RCC 7860 (cell line): Measurements from ENCODE around the gene RANBP3.

Experiments used
- DNase-seq: peaks from one replicate; pipeline ENCODE4 v3.0.0-alpha.2; 2015; ENCODE audit warnings: low spot score
- FAIRE-seq: peaks from 2 replicates; lab custom pipeline; 2012; peaks lifted over from hg19 to GRCh38; lab: Jason Lieb, UNC

The RANBP3 gene

DNA sequence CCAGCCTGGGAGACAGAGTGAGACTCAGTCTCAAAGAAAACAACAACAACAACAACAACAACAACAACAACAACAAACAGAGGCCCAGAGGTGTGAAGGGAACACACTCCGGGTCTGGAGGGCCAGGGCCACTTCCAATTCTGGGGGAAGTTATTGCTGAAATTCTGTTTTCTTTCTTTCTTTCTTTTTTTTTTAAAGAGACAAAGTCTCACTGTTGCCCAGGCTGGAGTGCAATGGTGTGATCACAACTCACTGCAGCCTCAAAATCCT lies 67.4 kb downstream of the RANBP3 start:
- FAIRE-seq (no peak), DNase-seq (no peak)

DNA sequence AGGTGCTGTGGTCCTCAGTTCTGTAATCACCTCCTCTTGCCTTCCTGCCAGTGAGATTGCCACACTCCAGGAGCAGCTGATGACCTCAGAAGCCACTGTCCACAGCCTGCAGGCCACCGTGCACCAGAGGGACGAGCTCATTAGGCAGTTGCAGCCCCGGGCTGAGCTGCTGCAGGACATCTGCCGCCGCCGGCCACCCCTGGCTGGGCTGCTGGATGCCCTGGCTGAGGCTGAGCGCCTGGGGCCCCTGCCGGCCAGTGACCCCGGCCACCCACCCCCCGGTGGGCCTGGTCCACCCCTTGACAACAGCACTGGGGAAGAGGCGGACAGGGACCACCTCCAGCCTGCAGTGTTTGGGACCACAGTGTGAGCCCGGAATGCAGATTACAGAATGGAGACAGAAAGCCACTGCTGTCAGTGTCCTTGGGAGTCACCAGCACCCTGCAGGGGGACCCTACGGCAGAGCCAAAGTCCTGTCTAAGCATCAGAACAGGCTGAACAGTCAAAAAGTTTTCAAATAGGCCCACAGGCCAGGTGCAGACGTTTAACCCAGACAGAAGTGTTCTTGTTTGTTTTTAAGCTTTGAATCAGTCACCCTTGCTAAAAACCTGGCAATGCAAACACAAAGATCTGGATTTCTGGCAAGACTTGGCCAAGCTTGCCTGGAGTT lies 69.0 kb downstream of the RANBP3 start:
- DNase-seq: no peak
- FAIRE-seq: no peak

DNA sequence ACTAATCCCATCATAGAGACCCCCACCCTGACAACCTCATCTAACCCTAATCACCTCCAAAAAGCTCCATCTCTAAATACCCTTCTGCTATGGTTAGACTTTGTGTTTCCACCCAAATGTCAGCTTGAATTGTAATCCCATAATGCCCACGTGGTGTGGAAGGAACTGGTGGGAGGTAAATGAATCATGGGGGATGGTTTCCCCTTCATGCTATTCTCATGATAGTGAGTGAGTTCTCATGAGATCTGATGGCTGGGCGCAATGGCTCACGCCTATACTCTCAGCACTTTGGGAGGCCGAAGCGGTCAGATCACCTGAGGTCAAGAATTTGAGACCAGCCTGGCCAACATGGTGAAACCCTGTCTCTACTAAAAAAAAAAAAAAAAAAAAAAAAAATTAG lies 70.7 kb downstream of the RANBP3 start:
- DNase-seq (no peak), FAIRE-seq (no peak)

DNA sequence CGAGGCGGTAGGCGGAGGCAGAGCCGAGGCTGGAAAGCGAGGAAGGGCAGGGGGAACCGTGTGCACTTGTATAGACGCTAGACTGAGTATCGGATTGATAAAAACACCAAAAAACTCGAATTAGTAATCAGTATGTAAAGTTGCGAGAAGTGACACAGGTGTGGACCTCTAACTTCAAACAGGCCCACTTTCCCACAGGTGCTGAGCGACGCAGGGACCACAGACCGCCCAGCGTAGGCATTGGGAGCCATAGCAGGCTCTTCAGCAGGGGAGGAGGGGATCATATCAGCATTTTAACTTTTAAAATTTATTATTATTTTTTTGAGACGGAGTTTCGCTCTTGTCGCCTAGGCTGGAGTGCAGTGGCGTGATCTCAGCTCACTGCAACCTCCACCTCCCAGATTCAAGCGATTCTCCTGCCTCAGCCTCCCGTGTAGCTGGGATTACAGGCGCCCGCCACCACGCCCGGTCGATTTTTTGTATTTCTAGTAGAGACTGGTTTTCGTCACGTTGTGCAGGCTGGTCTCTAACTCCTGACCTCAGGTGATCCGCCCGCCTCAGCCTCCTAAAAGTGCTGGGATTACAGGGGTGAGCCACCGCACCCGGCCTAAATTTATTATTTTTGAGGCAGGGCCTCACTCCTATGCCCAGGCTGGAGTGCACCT lies 72.7 kb downstream of the RANBP3 start:
- no peak for FAIRE-seq
- DNase-seq: no peak

DNA sequence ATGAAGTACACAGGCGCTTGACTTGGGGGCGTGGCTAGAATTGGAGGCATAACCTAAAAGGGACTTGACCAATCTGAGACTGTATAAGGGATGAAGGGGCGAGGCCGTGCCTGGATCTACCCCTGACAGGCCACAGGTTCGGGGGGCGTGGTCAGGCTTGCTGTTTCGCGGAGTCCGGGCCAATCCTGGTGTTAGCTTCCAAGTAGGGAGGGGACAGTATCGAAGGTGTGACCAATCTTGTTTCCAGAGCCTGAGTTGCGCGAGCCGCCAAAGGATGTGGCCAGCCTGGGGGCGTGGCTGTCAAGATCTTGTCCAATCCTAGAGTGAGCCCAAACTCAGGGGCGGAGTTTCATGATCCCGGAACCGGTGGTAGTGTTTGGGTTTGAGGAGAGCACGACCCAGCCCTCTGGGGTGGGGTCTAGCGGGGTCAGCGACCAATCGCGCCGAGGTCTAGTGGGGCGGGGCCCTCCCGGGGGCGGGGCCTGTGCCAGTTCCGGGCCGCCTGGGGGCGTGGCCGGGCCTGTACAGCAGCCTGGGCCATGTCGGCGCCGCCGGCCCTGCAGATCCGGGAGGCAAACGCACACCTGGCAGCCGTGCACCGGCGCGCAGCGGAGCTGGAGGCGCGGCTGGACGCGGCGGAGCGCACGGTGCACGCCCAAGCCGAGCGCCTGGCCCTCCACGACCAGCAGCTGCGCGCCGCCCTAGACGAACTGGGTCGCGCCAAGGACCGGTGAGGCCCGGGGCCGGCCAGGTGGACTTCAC lies 73.4 kb downstream of the RANBP3 start, which contains the start of gene VMAC:
Gene VMAC (plus strand): TSS at position 521 of the 762 bp plus-strand sequence. CDS start 19 bp downstream, at position 540.
- DNase-seq (peak; percentile 100), FAIRE-seq (peak; percentile 97)

DNA sequence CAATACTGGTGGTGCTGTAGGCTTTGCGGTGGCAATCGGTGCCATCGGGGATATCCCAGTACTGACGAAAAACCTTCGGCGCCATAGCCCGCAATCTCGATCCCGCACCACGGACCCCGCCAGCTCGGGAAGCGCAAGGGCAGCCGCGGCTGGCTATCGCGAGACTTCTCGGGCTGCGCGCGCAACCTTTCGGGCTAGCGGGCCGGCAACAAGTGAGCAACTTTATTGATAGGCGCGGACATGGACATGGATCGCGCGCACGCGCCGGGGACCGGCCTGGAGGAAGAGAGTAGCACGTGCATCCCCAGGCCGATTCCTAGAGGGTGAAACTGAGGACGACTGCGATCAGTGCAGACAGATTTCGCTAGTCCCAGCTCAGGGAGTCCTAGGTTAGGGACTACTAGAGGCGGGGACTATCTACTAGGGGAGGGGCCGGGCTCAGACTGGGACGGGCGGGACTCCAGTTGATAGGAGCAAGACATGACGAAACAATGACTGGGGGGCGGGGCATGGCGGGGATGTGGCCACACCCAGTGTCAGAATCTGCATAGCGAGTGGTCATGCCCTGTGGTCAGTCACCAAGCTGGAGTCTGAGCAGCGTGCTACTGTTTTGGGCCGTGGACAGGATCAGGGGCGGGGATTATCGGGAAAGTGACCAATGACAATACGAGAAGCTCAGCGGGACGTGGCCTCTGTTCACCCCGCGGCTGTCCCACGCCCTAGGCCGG lies 74.2 kb downstream of the RANBP3 start, which contains the start of gene NDUFA11:
Gene NDUFA11 (minus strand): TSS at position 167 of the 728 bp plus-strand sequence. CDS start 82 bp downstream, at position 85.
- no peak for FAIRE-seq
- DNase-seq: peak; percentile 85

DNA sequence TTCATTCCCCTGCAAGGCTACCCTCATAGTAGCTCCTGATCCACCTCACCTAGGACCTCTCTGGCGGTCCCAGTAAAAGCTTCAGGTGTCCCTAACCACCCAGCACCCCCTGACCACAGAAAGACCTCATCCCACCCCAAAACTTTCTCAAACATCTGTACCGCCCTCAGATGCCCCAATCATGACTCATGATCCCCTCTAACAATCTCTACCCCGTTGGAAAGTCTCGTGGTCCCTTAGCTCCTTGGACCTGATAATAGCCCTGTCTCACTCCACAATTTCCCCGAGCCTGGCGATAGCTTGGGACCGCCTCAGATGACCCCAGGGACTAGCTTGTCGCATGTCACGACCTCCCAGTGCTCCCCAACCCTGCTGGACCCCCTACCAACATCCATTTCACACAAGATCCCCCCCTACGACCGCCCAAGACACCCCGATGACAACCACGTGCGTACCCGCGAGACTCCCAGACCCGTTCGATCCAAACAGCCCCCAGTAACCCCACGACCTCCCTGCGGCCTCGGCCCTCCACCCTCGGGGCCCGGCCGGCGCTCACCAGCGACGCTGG lies 74.8 kb downstream of the RANBP3 start:
- FAIRE-seq (no peak), DNase-seq (no peak)

DNA sequence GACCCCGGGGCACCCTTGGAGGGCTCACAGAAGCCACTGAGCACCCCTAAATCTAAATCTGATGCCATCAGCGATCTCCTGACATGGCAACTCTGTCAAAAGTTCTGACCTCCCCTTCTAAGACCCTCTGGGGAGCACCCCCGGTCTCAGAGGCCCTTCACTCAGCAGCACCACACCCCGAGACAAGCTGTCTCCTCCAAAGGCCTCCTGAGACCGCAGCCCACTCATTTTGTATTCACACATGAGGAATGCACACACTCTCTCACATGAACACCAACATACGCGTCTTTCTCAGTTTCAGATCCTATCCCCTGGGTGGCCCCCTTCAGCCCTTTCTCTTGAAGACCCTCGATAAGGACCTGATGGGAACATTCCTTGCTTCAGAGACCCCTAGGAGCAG lies 77.0 kb downstream of the RANBP3 start:
- no peak for DNase-seq

DNA sequence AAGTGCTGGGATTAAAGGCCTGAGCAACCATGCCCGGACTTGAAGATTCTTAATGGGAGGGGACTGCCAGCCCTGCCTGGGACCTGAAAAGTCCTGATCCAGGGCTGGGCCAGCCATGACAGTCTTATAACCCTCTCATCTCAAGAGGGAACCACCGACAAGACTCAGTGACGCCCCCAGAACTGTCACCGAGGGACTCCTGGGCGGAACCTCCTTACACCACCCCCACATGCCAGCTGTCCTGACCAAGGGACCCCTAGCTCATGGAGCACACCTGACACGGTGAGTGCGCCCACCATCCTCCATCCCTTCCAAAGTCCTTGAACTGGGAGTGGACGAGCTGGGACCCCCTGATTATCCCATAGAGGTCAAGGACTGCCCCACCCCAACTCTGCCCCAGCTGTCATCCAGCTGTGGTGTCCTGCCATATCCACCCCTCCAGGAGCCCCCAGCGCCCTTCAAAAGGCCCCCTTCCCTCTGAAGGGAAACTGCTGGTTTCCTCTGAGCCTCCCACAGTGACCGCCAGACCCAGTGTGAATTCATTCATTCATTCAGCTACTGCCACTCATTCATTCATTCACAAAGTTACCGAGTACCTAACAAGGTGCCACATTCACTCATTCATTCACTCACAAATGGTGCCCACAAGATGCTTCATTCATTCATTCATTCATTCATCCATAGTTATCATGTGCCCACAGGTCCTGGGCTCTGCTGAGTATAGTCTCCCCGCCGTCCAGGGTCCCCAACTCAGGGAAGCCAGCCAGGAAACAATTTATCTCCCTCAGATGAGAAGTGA lies 78.0 kb downstream of the RANBP3 start:
- FAIRE-seq: no peak

More for the DNA sequence above, 77.0 kb downstream of the RANBP3 start:
- no peak for FAIRE-seq

DNA sequence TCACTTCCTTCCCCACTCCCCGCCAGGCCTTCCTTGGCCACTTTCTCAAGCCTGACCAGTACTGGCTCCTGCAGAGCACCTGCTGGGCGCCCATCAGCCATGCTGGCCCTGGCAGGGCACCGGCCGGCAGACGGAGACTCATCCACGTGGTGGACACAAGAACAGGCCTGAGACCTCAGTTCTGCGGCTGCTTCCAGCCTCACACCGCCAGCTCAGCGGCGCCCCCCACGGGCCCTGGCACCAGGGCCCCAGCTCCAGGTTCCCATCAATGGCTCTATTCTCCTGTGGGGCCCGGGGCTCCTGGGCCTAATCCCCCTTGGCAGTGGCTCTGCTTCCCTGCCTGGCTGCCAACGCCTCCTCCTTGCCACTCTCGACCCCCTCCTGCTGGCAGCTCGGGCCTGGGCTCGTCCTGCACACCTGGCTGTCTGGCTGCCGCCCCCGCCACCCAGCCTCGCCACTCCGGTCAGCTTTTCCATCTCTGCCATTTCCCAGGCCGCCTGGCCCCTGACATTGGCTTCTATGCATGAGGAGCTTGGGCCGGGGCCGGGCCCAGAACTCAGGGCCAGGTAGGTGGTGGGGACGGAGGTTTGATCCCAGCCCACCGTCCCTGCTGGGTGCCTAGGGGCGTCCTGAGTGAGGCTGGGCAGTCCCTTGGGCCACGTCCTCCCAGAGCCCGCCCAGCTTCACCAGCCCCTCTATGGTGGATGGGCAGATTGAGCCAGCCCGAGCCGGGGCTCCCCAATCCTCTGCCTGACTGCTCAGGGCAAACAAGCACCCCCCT lies 80.6 kb downstream of the RANBP3 start:
- FAIRE-seq (no peak), DNase-seq (no peak)

More for the DNA sequence above, 78.0 kb downstream of the RANBP3 start:
- no peak for DNase-seq

DNA sequence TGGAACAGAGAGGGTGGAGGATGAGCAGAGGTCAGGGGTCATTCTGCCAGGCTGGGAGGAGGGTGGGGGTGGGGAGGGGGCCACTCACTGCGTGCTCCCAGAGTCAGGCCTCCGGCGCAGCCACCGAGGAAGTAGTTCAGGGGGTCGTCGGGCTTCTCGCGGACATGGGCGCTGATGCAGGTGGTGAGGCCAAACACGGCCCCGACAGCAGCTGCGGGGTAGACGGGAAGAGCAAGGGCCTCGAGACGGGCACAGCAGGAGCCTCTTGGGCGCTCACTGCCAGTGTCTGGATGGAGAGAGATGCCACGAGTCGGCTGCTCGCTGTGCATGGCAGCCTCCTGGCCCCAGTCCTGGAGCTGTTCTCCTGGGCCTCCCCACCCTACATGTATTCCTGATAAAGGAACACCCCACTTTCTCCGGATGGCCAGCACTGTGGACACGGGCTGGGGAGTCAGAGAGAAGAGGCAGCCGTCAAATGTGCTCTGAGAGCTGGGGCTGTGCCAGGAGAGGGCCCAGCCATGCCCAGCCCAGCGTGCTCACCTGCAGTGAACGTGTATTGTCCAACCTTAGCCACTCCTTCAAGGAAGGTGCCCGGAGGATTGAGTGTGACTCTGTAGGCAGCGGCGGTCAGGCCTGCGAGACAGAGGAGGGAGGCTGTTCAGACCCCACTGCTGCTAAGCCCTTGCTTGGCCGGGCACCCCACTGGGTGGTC lies 81.4 kb downstream of the RANBP3 start:
- no peak for FAIRE-seq
- DNase-seq: no peak

DNA sequence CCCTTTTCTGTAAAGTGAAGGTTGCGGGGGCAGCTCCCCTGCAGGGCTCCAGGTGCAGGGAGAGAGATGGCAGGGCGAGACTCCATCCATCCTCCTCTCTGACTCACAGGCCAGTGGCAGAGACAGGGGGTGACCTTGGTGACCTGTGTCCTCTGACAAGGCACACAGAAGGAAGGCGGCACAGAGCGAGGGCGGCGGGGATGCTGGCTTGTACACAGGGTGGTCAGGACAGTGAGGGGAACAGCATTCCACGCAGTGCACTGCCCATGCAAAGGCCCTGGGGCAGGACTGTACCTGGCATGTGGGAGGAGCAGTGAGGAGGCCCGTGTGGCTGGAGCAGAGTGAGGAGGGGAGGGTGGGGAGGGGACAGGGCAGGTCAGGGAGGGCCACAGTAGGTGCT lies 82.0 kb downstream of the RANBP3 start:
- no peak for FAIRE-seq
- DNase-seq: no peak

DNA sequence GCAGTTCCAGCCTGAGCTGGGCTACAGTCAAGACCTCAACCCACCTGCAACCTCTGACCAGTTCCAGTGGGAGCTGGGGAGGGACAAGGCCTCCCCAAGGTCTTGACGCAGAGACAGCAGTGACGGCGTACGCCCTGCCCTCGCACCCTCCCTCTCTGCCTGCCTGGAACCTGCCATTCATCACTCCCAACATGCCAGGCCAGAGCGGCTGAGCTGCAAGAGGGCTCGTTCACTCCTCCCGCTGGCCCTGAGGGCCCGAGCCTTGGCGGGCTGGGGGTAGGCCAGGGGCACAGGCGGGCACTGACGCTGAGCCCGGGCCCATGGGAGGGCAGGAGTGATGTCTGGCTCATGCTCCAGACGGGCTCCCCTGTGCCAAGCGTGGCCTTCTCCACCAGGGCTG lies 82.5 kb downstream of the RANBP3 start:
- no peak for FAIRE-seq
- no peak for DNase-seq

DNA sequence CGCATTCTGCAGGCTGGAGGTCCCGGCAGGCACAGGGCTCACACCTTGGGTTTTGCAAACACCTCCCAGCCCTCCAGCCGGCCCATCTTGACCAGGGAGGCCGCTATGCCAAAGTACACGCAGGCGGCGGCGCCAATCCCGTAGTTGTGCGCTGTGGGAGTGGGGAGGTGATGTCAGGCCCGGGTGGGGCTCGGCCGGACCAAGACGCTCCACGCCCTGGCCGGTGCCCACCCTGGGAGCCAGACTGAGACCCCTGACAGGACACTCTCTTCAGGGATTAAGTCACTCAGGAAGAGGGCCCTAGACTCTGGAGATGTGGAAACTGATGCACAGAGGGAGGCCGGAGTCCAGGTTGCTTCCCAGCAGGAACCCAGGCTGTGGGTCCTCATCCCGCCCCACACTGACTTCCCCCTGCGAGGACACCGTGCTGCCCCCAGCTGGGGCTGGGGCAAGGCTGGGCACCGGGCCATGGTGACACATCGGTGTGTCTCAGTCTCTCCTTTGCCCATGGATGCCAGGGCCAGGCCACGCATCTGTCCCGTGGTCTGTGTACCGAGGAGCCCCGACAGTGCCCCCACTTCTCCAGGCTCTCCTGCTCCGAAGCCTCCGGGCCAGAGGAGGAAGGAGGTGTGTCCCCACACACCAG lies 83.1 kb downstream of the RANBP3 start:
- no peak for FAIRE-seq
- no peak for DNase-seq

DNA sequence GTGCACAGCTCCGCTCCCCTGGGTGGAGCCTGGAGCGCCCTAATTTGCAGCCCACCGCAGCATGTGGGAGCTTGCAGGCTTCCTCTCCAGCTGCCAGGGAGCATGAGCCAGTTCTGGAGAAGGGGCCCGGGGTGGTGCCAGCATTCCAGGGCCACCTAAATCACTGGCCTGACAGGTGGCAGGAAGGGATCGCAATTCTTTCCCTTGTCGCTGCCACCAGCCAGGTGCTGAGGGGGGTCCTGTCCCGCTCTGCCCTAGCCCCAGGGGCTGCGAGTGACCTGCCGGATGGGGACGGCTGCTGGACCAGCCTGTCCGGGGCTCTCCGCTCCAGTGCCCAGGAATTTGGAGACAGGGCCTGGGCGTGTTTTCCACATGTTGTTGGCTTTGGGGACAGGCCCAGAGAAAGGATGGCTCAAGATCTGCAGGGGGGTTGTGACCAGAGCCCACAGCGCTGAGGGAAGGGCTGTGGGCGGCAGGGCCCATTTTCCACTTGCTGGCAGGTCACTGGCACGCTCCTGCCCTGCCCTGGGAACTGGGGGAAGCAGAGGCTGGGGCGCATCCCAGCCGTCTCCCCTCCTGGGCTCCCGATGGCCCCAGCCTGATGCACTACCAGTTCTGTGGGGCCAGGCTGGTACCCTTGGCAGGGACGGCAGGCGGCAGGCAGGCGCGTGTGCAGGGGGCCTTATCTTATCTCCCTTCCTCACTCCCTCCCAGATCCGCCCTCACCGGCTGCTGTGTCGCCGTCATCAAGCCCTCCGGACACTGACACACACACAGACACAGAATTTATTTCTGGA lies 83.8 kb downstream of the RANBP3 start:
- no peak for DNase-seq
- FAIRE-seq: no peak

DNA sequence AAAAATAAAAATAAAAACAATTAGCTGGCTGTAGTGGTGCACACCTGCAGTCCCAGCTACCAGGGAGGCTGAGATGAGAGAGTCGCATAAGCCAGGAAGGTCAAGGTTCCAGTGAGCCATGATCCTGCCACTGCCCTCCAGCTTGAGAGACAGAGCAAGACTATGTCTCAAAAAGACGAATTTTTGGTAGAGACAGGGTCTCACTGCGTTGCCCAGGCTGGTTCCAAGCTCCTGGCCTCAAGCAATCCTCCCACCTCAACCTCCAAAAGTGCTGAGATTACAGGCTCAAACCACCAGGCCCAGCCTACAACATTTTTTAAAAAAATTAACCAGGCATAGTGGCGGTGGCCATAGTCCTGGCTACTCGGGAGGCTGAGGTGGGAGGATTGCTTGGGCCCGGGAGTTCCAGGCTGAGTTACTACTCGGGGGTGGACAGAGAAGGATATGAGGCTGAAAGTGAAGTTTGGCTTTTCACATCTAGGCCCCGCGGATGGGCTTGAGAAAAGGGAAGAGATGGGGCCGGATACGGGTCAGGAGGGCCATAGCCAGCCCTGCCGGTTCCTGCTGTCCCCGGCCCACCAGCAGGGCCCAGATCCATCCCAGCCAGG lies 84.5 kb downstream of the RANBP3 start:
- DNase-seq (no peak), FAIRE-seq (no peak)

DNA sequence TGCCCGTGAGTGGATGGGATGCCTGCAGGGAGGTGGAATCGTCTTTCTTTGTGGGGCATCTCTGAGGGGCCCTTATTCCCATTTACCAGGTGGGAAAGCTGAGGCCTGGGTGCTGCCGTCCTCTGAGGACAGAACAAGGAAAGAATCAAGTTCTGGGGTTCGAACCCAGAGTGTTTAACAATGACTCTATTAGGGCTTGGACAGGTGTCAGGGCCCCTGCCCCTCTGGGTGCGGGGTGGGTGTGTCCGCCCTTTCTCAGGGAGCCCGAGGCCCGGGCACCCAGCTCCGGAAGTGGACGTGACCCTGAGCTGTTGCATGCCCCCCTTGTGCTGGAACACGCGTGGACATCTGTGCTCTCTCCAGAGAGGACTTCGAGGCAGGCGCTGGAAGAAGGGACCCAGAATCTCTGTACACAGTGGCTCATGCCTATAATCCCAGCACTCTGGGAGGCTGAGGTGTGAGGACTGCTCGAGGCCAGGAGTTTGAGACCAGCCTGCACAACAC lies 85.1 kb downstream of the RANBP3 start:
- FAIRE-seq: no peak
- DNase-seq: no peak
